ENCODE data around the gene PCAT6.
"Not testable (repeated sequence)": the region's sequence is repeated elsewhere in the genome, so short reads cannot be mapped to it uniquely, and the experiment has no call there.

Gene PCAT6

DNA sequence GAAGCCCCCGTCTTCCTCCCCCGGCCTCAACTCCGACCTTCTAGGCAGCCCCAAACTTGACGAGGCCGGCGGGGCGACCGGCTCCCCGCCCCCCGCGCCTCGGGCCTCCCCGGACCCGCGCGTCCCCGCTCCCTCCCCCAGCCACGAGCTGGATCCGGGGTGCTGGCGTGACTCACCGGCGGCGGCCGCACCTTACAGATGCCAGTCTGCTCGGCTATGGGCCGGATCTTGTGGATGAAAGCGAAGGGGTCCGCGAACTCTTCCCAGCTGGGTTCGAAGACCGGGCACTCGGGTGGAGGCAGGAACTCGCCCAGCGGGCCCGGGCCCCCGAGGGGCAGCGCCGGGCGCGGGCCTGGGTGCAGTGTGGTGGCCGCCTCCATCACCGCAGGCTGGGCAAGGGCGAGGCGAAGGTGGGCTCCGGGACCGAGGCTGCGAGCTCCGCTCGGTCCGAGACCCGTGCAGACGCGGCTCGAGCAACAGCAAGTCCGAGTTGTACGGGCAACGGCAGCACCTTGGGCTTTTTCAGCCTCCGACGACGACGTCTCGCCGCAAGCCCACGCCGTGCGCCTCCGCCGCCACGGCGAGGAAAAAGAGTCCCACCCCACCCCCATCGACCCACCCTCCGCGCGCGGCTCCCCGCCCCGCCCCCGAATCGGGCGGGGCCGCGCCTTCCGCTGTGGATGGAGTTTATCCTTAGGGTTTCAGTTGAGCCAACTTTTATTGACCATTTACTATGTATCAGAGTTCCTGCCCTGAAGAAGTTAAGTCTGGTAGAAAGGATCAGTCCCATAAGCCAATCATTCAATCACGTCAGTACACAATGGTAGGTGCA lies 2.6 kb upstream of the PCAT6 start, which contains the start of gene KDM5B:
TSS of gene KDM5B (minus strand) at position 496 of the 832 bp plus-strand sequence. CDS start at position 380, 116 bp downstream.
- DNase-seq = peak; percentile 87

DNA sequence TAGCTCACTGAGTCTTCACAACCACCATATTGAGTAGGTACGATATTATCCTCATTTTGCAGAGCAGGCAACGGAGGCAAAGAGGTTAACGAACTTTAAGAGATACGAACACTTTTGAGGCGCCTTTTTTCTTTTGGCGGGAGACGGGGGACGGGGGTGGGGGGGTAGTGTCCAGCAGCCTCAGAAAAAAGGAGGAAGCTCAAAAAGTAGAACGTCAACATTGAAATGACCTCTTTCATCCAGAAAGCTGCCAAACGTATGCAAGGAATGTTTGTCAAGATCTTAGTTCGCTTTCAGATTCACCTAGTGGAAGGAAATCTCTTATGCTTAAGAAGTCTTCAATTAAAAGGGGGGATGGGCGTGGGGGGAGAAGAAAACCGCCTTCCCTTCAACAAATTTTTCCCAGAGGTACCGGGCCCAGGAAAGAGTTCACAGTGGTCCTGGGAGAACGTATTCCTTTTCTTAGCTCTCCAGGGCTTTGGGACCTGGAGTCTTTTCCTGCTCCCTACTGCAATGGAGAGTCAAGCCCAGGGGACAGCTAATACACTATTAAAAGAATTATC lies 1.1 kb upstream of the PCAT6 start:
- DNase-seq = no peak

DNA sequence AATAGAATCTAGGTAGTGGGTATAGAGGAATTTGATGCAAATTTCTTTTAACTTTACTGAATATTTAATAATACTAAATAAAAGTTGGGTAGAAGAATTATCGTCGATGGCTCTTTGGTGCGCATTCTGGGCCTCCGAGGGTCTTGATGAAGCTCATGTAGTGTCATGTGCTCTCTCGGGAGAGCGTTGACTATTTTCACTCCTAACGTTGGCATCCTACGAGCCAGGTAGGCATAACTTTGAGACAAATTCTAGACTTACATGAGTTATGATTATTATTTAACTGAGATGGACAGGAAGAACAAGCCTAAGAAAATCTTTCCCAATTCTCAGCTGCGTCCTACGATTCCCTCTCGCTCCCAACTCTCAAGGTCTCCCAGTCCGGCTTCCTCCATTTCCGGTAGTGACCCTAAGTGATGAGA lies 550 bp upstream of the PCAT6 start:
- no peak for DNase-seq

DNA sequence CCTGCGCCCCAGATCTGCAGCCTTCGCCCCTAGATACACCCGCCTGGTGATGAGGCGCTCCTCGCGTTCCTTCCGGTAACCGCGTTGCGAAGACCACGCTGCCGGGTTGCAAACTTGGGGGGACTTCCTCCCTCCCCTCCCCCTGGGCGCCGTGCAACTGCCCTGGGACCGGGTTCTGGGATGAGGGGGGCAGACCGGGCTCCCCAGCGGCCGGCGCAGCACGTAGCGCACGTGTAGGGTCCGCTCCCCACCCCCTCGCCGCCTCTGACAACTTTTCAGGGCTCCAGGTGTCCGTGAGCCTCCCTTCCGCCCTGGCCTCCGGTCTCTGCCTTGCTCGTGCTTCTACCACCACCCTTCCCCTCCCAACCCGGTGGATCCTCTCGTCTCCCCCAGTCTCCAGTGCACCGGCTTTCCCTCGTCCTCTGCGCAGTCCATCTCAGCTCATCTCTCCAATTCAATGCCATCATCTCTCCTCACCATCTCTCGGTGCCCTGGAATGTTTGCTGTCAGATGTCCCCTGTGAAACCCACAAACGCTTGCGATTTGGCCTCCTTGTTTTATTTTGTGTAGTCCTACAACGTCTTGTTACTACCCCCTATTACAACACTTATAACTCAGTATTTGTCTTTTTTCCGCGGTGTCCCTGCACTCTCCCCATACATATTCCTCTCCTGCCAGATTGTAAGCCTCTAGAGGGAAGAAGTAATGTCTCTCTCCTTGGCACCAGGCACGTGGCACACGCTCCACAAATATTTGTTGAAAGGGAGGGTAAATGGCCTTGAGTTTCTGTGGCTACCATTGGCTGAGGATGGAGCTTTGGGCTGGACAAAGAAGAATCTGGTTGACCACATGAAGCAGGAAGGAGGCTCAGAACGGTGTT lies 782 bp downstream of the PCAT6 start:
- DNase-seq = no peak

DNA sequence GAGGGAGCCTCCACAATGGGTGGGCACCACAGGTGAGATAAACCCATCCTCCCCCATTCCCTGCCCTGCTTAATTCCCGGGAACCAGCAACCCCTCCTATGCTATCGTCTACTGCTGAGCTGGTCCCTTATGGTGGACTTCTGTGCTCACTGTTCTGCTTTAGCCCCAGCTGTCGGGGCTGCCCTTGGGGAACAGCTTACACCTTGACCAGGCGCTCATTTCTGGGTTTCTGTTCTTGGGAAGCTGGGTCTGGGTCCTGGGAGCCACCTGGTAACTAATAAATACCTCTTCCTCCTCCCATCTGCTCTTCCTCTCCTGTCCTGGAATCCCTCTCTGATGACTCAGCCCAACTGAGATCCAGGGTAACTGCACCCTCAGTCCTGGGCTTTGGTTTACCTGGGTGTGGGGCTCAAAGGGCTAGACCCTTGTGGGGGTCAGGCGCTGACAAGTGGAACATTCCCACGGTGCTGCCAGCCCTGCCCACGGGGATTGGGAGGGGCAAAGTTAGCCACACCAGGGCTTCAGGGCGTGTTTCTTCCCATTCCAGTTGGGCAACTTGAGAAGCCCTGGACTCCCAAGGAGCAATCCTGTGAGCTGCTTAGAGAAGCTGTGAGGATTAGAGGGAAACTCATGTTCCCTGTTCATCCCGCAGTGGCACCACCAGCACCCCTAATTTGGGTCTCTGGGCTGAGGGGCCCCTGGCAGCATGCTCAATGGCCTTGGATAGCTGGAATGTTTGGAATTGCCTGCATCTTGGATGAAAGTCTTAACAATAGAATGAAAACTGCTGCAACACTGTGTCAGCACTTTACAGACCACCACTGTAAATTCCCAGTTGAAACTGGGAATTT lies 1.6 kb downstream of the PCAT6 start:
- no peak for DNase-seq

DNA sequence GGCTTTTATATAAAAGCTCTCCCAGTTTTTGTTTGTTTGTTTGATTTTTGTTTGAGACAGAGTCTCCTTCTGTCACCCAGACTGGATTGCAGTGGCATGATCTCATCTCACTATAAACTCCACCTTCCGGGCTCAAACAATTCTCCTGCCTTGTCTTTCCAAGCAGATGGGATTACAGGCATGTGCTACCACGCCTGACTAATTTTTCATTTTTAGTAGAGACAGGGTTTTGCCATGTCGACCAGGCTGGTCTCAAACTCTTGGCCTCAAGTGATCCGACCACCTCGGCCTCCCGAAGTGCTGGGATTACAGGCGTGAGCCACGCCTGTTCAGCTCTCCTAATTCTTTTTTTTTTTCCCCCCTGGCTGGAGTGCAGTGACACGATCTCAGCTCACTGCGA lies 4.4 kb downstream of the PCAT6 start:
- no peak for DNase-seq

DNA sequence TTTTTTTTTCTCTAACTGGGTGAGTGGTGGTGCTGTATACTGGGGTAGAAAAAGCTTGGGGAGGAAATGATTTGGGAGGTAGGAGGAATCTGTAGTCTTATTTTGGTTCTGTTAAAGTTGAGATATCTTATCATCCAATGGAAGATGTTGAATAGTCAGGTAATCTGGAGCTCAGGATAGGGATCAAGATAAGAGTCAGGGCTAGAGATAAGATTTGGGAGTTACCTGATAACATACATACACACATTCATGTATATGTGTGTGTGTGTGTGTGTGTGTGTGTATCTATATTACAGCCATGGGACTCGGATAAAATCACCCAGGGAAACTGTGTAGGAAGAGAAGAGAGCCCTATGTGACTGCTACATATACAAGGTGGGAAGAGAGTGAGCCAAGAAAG lies 8.1 kb downstream of the PCAT6 start:
- DNase-seq = no peak

DNA sequence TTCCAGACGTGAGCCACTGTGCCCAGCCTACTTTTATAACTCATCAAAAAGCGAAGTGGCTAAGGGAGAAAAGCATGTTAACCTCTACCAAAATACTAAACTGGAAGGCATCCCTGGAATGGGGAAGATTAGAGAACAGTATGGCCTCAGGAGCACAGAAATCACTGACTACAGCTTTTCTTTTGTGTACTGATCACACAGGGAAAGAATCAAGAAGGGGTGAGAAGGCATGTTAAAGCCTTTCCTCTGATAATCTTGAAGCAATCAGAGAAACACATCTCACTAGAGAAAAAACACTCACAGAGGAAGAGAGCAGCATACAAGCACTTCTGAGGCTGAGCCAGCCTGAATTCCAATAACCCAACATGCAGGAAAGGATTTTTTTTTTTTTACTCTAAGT lies 10.7 kb downstream of the PCAT6 start:
- DNase-seq = no peak

DNA sequence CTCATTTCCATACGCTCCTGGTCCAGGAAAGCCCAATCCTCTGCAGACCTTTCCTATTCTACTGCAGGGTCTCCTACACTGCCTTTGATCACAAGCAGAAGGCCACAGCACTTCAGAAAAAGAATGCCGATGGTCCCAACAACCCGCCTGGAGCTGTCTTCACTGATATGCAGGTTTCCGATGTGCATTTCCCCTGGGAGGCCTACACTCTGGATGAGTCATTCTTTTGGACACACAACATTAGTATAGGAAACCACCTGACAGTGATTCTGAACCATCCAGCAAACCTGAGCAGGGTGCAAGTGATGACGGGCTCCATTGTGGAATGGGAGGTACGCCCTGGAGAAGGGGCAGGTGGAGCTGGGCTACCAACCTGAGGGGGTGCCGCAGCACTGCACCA lies 15.0 kb downstream of the PCAT6 start:
- DNase-seq = no peak

DNA sequence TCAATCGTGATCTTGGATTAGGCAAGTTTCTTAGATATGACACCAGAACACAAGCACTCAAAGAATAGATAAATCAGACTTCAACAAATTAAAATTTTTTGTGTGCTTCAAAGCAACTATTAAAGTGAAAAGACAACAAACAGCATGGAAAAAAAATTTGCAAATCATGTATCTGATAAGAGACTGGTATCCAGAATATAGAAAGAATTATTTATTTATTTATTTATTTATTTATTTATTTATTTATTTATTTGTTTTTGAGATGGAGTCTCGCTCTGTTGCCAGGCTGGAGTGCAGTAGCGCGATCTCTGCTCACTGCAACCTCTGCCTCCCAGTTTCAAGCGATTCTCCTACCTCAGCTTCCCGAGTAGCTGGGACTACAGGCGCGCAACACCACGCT lies 18.5 kb downstream of the PCAT6 start:
- DNase-seq = not testable (repeated sequence)

DNA sequence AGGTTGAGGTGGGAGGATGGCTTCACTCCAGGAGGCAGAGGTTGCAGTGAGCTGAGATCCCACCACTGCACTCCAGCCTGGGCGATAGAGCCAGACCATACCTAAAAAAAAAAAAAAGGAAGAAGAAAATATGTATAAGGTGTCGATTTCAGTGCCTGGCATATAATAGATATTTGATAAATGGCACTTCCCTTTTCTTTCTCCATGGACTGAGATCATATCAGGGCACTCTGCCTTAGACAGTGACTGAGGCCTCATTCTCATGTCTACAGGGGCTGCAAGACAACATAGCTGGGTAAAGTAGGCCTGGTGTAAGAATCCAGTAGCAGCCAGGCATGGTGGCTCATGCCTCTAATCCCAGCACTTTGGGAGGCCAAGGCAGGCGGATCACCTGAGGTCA lies 21.2 kb downstream of the PCAT6 start:
- DNase-seq = no peak

DNA sequence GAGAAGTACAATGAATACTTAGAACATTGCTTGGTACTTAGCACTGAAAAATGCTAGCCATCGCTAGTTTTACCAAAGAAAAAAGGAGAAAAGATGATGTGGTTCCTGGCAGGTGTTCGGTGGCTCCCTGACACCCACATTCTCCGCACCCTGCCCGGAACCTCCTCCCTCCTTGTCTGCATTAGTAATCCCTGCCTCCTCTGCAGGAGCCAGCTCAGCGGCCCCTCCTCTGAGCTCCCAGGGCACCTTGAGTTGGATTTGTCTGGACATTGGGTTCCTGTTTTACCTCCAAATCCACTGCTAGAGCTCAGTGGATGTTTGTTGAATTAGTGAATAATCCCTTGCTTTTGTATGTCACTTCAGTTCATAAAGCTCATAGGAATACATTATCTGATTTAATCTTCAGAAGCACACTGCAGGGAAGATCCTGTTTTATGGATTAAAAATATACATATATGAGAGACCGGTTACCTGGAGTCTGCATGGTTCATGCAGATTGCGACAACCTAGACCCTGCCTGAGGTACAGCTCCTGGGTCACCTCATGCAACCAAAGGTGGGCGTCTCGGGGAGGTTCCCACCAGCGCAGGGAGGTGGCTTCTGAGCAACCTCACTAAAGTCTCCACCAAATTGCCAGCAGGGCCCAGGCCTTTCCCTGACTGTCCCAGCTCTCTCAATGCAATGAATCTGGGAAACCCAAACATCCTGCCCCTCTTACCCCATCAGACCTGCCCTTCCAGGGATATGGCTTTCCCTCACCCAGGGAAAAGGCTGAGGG lies 24.2 kb downstream of the PCAT6 start:
- no peak for DNase-seq

DNA sequence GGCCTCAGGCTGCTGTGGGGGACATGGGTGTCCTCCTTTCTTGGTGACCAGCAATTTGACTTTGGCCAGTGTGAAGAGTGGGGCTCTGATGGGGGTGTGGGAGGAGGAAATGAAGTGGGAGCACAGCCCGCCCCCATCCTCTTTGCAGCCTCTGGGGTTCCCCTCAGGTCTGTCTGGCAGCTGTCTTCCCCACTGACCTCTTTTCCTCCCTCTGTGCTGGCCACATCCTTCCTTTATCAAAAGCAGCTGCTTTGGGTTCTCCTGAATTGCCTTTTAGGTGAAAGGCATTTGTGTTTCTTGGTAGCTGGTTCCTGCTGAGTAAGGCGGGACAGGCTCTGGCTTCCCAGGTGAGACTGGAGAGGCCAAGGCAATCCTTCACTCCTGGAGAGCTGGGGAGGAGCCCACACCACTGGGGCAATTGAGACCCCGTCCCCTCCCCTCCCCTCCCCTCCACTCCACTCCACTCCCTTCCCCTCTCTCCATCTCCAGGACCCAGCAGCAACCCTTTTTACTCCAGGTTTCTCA lies 24.9 kb downstream of the PCAT6 start:
- DNase-seq = no peak

DNA sequence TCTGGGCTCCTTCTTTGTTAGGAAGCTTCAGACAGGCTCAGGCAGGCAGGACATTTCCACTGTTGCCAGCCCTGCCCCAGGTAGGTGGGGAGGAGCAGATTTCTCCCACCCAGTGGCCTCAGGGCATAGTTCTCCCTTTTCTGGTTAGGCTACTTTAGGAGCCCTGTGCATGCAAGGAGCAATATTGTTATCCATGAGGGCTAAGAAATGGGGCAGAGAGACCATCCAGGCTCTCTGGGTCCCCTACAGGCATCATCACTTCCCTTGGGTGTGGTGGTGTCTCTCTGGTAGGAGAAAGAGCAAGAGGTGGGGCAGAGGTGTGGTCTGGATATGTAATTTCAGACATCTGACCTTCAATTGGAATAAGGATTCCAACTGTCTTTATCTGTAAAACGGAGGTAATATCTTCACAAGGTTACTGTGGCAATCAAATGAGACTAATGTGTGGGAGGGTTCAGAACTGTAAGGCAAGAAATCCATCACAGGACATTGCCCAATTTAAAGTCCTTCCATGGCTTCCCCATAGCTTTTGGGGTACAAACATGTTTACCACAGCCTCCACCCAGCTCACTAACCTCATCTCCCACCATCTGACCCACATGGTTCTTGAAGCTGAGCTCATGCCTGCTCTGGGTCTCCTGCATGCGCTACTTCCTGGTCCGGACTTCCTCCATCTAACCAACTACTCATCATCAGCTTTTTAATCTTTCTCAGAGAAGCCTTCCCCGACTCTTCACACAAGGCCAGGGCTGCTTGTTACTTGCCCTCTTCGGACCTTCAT lies 26.1 kb downstream of the PCAT6 start:
- no peak for DNase-seq

DNA sequence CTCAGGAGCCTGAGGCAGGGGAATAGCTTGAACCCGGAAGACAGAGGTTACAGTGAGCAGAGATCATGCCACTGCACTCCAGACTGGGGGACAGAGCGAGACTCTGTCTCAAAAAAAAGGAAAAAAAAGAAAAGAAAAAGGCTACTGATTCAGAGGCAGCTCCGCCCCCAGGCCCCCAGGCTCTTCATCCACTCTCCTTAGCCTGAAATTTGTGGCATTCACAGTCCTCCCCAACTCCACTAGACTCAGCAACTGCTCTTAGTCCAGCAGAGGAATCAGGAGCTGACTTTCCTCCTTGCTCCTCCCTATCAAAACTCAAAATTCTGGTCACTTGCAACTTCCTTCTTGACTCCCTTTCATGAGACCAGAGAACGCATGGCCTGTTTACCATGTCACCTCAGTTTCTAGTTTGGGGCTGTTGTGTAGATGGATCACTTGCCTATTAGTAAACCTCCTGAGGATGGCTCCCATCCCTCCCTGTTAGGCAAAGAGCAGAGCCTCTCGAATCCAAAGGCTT lies 27.1 kb downstream of the PCAT6 start:
- no peak for DNase-seq

DNA sequence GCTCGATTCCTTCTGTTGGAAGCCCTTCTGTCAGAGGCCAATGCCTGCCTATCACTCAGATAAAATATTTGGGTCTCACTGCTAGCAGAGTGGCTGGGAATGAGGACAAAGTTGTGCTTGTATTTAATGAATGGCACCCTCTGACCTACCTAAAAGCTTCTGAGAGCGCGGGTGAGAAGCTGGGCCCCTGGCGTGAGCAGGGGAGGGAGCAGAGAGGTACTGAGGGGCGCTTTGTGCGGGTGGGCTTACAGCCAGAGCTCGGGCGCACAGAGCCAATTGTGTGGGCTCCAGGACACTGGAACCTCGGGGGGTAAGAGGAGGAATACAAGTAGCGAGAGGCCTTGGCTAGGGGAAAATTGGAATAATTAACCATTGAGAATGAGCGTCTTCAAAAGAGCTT lies 32.3 kb downstream of the PCAT6 start:
- DNase-seq = peak; percentile 60

DNA sequence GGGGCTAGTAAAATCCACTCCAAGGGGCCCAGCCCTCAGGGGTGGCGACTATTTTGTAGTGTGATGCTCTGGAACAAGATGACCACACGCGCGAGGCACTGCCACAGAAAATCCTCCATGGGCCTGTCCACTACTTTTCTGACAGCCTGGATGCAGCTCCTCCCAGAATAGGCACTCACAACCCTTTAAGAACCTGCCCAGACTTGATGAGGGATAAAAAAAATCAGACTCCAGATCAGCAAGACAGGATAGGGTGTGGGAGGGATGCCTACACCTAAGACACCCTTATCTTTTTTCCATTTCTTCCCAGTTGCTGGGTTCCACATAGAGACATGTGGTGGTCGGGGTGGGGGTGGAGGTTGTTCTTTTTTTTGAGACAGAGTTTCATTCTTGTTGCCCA lies 33.5 kb downstream of the PCAT6 start:
- no peak for DNase-seq

DNA sequence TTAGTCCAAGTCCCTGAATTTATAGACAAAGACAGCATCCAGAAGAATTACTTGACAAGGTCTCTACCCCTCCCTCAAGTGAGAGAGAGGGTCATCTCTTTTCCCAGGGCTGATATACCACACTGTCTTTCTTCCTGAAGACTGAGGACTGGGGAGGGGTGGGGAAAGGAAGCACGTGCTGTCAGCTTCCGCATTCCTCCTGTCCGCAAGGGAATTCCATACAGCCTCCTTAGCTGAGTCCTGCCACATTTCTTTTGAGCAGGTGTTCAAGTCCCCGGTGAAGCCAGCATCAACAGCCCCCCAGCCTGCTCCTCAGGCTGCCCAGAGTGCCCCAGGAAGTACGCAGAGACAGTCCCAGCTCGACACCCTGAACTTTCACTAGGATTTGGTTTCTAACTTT lies 34.2 kb downstream of the PCAT6 start:
- no peak for DNase-seq

DNA sequence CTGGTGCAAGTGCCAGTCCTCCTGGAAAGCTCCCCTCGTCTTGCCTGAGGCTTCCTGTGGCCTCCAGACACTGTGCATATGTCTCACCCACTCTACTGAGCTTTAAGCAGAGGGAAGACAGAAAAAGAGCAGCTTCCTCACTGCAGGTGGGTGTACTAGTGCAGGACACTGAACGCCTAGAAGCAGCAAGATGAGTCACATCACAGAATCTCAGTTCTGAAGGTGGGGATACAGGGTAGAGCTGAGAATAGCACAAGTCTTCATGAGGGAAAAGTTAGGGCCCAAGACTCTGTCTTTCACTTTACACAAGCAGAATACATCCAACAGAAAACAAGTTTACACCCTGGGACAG lies 37.4 kb downstream of the PCAT6 start:
- no peak for DNase-seq

DNA sequence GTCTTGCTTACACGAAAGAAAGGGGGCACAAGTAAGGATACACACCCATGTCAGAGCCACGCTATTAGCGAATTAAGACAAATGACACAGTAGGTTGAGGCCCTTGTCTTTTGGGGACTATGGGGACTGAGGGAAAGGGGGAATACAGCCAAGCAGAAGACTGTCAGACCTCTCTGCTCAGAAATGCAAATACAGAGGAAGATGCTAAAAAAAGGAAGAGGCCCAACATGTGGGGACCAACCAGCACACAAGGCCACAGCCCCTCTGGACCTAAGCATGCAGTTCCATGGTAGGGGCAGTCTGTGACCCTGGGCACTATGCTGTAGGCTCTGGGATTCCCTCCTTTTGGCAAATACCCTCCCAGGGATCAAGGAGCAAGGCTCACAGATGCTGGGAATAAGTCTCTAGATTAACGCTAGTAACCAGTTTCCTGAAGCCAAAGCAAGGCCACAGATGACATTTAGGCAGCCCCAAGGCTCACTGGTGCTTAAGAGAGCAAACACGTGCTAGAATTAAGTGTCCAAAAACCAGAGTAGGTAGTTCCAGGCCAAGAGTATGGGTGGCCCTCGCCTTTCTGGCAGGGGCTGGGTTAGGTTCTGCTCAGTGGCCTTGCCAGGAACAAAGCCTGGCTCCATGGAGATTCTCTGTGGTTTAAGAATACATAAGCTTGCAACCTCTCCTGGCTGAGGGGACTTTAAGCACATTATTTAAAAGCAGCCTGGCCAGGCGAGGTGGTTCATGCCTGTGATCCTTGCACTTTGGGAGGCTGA lies 40.0 kb downstream of the PCAT6 start:
- no peak for DNase-seq
